Endodermal cell (in vitro differentiated cells): ENCODE data around the gene NRXN2. TPM values are rescaled to one million over a fixed set of nuclear protein-coding genes. Genes with fewer than 3 reads are reported as not detected.

ENCODE experiments used
- DNase-seq: peaks from one replicate; pipeline ENCODE4 v3.0.0-alpha.2; 2017
- H3K27ac ChIP-seq: 2 replicates; pipeline ENCODE4 v1.5.1; 2013; ENCODE audit warnings: mild to moderate bottlenecking, low read depth, low read length, moderate library complexity
- H3K27me3 ChIP-seq: 2 replicates; pipeline ENCODE4 v1.6.1; 2013; ENCODE audit warnings: mild to moderate bottlenecking, low read length, moderate library complexity; ENCODE audit not compliant: insufficient read depth, control insufficient read depth, poor library complexity, severe bottlenecking
- H3K36me3 ChIP-seq: 2 replicates; pipeline ENCODE4 v1.7.0; 2013; ENCODE audit warnings: mild to moderate bottlenecking, low read length, moderate library complexity; ENCODE audit not compliant: control insufficient read depth, insufficient read depth
- H3K4me1 ChIP-seq: one replicate; pipeline ENCODE4 v1.7.0; 2013; ENCODE audit warnings: low read length; ENCODE audit not compliant: control insufficient read depth, insufficient read depth
- H3K4me3 ChIP-seq: 2 replicates; pipeline ENCODE4 v1.5.1; 2013; ENCODE audit warnings: mild to moderate bottlenecking, low read length, moderate library complexity
- H3K9ac ChIP-seq: 2 replicates; pipeline ENCODE4 v1.6.1; 2013; ENCODE audit warnings: mild to moderate bottlenecking, low read length, moderate library complexity; ENCODE audit not compliant: poor library complexity, severe bottlenecking; ENCODE audit errors: extremely low read depth
- H3K9me3 ChIP-seq: 2 replicates; pipeline ENCODE4 v1.6.1; 2013; ENCODE audit warnings: mild to moderate bottlenecking, low read length, moderate library complexity; ENCODE audit not compliant: control insufficient read depth
- H3K27ac Mint-ChIP-seq: 2 replicates; pipeline ENCODE4 v1.8.0; 2020; ENCODE audit warnings: mixed read lengths
- H3K27me3 Mint-ChIP-seq: 2 replicates; pipeline ENCODE4 v1.8.0; 2021; ENCODE audit warnings: mild to moderate bottlenecking, mixed read lengths; ENCODE audit not compliant: insufficient read depth
- H3K36me3 Mint-ChIP-seq: 2 replicates; pipeline ENCODE4 v1.8.0; 2020; ENCODE audit warnings: low read depth, mixed read lengths
- H3K4me1 Mint-ChIP-seq: 2 replicates; pipeline ENCODE4 v1.8.0; 2020; ENCODE audit warnings: mixed read lengths
- H3K4me3 Mint-ChIP-seq: 2 replicates; pipeline ENCODE4 v1.8.0; 2020; ENCODE audit warnings: mild to moderate bottlenecking, moderate library complexity, mixed read lengths
- H3K9me3 Mint-ChIP-seq: 2 replicates; pipeline ENCODE4 v1.8.0; 2020; ENCODE audit warnings: mild to moderate bottlenecking, mixed read lengths
- CTCF ChIP-seq: fragments of 200-600 bp; sonication (generic); conservative IDR thresholded peaks from 2 replicates; pipeline ENCODE4 v1.5.0; 2021; ENCODE audit warnings: antibody characterized with exemption, mild to moderate bottlenecking
- WGBS, 2 experiments: methylation state at CpG; one replicate each; pipeline versions ENCODE4 v1.1.5 to v1.1.7; 2013; ENCODE audit warnings: missing lambda C conversion rate in 2 of 2, mixed read lengths in 1 of 2; ENCODE audit not compliant: insufficient coverage in 1 of 2, insufficient read length in 1 of 2; 5-methylcytosine and 5-hydroxymethylcytosine counted together
- total RNA-seq, 2 donors: library from RNA; stranded (reverse); fragmentation: NEBNext Ultra II Directional in 1 of 2; extraction: Animal tissue kit (Norgen Biotek cat#: 25700) in 1 of 2; gene quantifications; 2 replicates in 1 of 2; 3 replicates in 1 of 2; pipeline ENCODE4 v1.2.1, GENCODE V29; 2021

The NRXN2 gene
- total RNA-seq, 2 donors from 2014 or later: 1.00 to 1.5 TPM

GRCh38 chr11:64718780-64719124, 4.2 kb downstream of the NRXN2 start:
- H3K27ac Mint-ChIP-seq: no peak overlapping the region
- Histone ChIP-seq H3K4me3 (no peak overlapping the region), H3K4me1 (no peaks in the 10 kb centered on the region), H3K27ac (no peak overlapping the region), H3K36me3 (no peaks in the 10 kb centered on the region), H3K27me3 (peaks cover 89% of the 10 kb centered on the region), H3K9ac (no peak overlapping the region), H3K9me3 (no peaks in the 10 kb centered on the region)
- no peaks in the 10 kb centered on the region for H3K36me3 Mint-ChIP-seq
- peaks cover 91% of the 10 kb centered on the region for H3K27me3 Mint-ChIP-seq
- WGBS, 2 experiments: 79% methylated on average over 4 of the region's 4 CpGs; no CpG with 5 or more reads in 1 of the 2 experiments
- no peak for DNase-seq
- no peak overlapping the region for H3K4me3 Mint-ChIP-seq
- no peaks in the 10 kb centered on the region for H3K4me1 Mint-ChIP-seq
- TF ChIP-seq CTCF: no peak
- no peaks in the 10 kb centered on the region for H3K9me3 Mint-ChIP-seq

GRCh38 chr11:64718084-64718779, 4.8 kb downstream of the NRXN2 start:
- H3K36me3 Mint-ChIP-seq: no peaks in the 10 kb centered on the region
- 90% methylated on average over 8 to 15 of the region's 15 CpGs for WGBS, 2 experiments
- no peak for DNase-seq
- H3K4me1 ChIP-seq: no peaks in the 10 kb centered on the region
- no peak overlapping the region for H3K4me3 ChIP-seq
- no peaks in the 10 kb centered on the region for H3K36me3 ChIP-seq
- no peak overlapping the region for H3K27ac Mint-ChIP-seq
- no peak overlapping the region for H3K27ac ChIP-seq
- H3K9ac ChIP-seq: no peak overlapping the region
- TF ChIP-seq CTCF: no peak
- H3K4me1 Mint-ChIP-seq: no peaks in the 10 kb centered on the region
- H3K27me3 Mint-ChIP-seq: peaks cover 93% of the 10 kb centered on the region
- peaks cover 94% of the 10 kb centered on the region for H3K27me3 ChIP-seq
- no peaks in the 10 kb centered on the region for H3K9me3 ChIP-seq
- H3K9me3 Mint-ChIP-seq: no peaks in the 10 kb centered on the region
- H3K4me3 Mint-ChIP-seq: no peak overlapping the region

GRCh38 chr11:64717268-64717578, 5.8 kb downstream of the NRXN2 start:
- Histone ChIP-seq H3K36me3 (no peaks in the 10 kb centered on the region), H3K9me3 (no peaks in the 10 kb centered on the region), H3K27ac (no peak overlapping the region), H3K27me3 (peaks cover 99% of the 10 kb centered on the region), H3K9ac (no peak overlapping the region), H3K4me3 (no peak overlapping the region), H3K4me1 (no peaks in the 10 kb centered on the region)
- H3K9me3 Mint-ChIP-seq: no peaks in the 10 kb centered on the region
- TF ChIP-seq CTCF: no peak
- no peaks in the 10 kb centered on the region for H3K4me1 Mint-ChIP-seq
- no peak overlapping the region for H3K27ac Mint-ChIP-seq
- H3K4me3 Mint-ChIP-seq: no peak overlapping the region
- peak; percentile 41 for DNase-seq
- WGBS, 2 experiments: 77 to 80% methylated on average over 1 to 4 of the region's 4 CpGs
- H3K36me3 Mint-ChIP-seq: no peaks in the 10 kb centered on the region
- peaks cover 95% of the 10 kb centered on the region for H3K27me3 Mint-ChIP-seq
